ENCODE results near the gene GFY. TPM values are rescaled to one million over a fixed set of nuclear protein-coding genes. Genes with fewer than 3 reads are reported as not detected.

Gene GFY
- total RNA-seq = not detected
- long read RNA-seq = 0 reads

GRCh38 chr19:49425178-49425577 lies at the start of gene GFY:
GFY (plus strand) TSS chr19:49425388; CDS start chr19:49426431, 1,043 bp downstream.
- DNase-seq (no peak), ATAC-seq (no peak)
- intact Hi-C loops (cut with DNase I) = no loop called here

GRCh38 chr19:49378512-49378911 lies 46.7 kb upstream of the GFY start:
- no peak for ATAC-seq
- DNase-seq = no peak
- intact Hi-C loops (cut with DNase I) = no loop called here

GRCh38 chr19:49380391-49380790 lies 44.8 kb upstream of the GFY start:
- intact Hi-C loops (cut with DNase I) = no loop called here
- DNase-seq = no peak
- ATAC-seq = no peak

- intact Hi-C loops (cut with DNase I) = no loop called here
- DNase-seq (no peak), ATAC-seq (no peak)
Observed at GRCh38 chr19:49382639-49383038, 42.5 kb upstream of the GFY start.

- intact Hi-C loops (cut with DNase I) = no loop called here
- ATAC-seq = no peak
- no peak for DNase-seq
Observed at GRCh38 chr19:49383599-49383998, 41.6 kb upstream of the GFY start.

- intact Hi-C loops (cut with DNase I) = no loop called here
- DNase-seq (peak; percentile 85), ATAC-seq (peak; percentile 71 to 76)
Observed at GRCh38 chr19:49387936-49388372, 37.2 kb upstream of the GFY start, which contains the start of gene KASH5. KASH5 (plus strand) TSS chr19:49388249; CDS start chr19:49390884, 2,635 bp downstream.

- intact Hi-C loops (cut with DNase I) = no loop called here
- DNase-seq = no peak
- no peak for ATAC-seq
Observed at GRCh38 chr19:49389406-49389805, 35.8 kb upstream of the GFY start.

- no peak for DNase-seq
- peak in 1 of 2 donors; percentile 35 for ATAC-seq
- intact Hi-C loops (cut with DNase I) = loop anchor here in 1 of 2 donors (5.0 kb wide), 1 partner anchor 52 kb away; the partner anchor contains the start of gene SLC17A7
Observed at GRCh38 chr19:49390131-49390928, 34.9 kb upstream of the GFY start.

GRCh38 chr19:49390929-49391359 lies 34.2 kb upstream of the GFY start:
- intact Hi-C loops (cut with DNase I) = loop anchor here in 1 of 2 donors (5.0 kb wide), 1 partner anchor 51 kb away; the partner anchor contains the start of gene SLC17A7
- DNase-seq (no peak), ATAC-seq (no peak)

GRCh38 chr19:49391581-49392399 lies 33.4 kb upstream of the GFY start:
- intact Hi-C loops (cut with DNase I) = loop anchor here (1.0 to 5.0 kb wide), 2 partner anchors 51 to 52 kb away; partner anchors contain the start of gene SLC17A7 (in 1 of the 2)
- DNase-seq = peak; percentile 79
- peak; percentile 80 to 85 for ATAC-seq

GRCh38 chr19:49393881-49394280 lies 31.3 kb upstream of the GFY start:
- intact Hi-C loops (cut with DNase I) = loop anchor here in 1 of 2 donors (5.0 kb wide), 1 partner anchor 48 kb away; the partner anchor contains the start of gene SLC17A7
- no peak for ATAC-seq

GRCh38 chr19:49395581-49396407 lies 29.4 kb upstream of the GFY start:
- intact Hi-C loops (cut with DNase I) = no loop called here
- ATAC-seq (peak in 1 of 2 donors; percentile 29), DNase-seq (peak; percentile 43)

More at GRCh38 chr19:49393881-49394280, 31.3 kb upstream of the GFY start:
- DNase-seq = no peak

GRCh38 chr19:49396738-49397505 lies 28.3 kb upstream of the GFY start:
- DNase-seq (no peak), ATAC-seq (no peak)
- intact Hi-C loops (cut with DNase I) = no loop called here

- intact Hi-C loops (cut with DNase I) = no loop called here
- DNase-seq (no peak), ATAC-seq (no peak)
Observed at GRCh38 chr19:49398001-49398615, 27.1 kb upstream of the GFY start.

GRCh38 chr19:49398931-49399330 lies 26.3 kb upstream of the GFY start:
- intact Hi-C loops (cut with DNase I) = no loop called here
- ATAC-seq (no peak), DNase-seq (no peak)

- no peak for DNase-seq
- ATAC-seq = no peak
- intact Hi-C loops (cut with DNase I) = no loop called here
Observed at GRCh38 chr19:49400029-49400428, 25.2 kb upstream of the GFY start.

GRCh38 chr19:49403404-49404187 lies 21.6 kb upstream of the GFY start:
- ATAC-seq (no peak), DNase-seq (no peak)
- intact Hi-C loops (cut with DNase I) = no loop called here
